ENCODE results near the gene GNL2. TPM values are rescaled to one million over a fixed set of nuclear protein-coding genes. Genes with fewer than 3 reads are reported as not detected.
A peak's percentile ranks its signal among the peaks of the same experiment; 100 is the strongest.
"Not testable (repeated sequence)": the region's sequence is repeated elsewhere in the genome, so short reads cannot be mapped to it uniquely, and the experiment has no call there.

GNL2 gene
- total RNA-seq, 2 experiments from 2014 or later: 62.2 to 65.3 TPM

DNA sequence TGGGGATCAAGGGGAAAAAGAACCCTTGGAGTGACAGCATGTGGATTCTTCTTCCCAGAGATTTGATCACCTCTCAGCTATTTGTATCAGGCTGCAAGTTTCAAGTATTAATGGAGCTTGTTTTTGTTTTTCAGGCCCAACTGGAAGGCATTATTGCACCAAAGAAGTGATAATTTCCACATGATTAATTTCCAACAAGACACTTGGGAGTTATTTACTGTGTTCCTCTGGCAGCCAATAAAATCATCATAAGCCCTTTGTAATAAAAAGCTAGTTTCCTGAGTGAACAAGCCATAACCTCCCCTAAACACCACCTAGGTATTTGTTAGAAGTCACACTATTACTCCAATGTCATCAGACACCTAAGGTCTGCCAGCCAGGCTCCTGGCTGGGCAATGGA, 30.8 kb downstream of the GNL2 start:
- Mint-ChIP-seq H3K4me1 (ENCODE audit: low read depth) (no peaks in the 10 kb centered on the region), H3K27ac (no peak overlapping the region), H3K27me3 (ENCODE audit: low read depth) (no peaks in the 10 kb centered on the region), H3K9me3 (no peaks in the 10 kb centered on the region), H3K4me3 (no peak overlapping the region), H3K36me3 (ENCODE audit: low read depth) (peaks cover 27% of the 10 kb centered on the region)
- CTCF ChIA-PET: interaction anchor here (0.7 kb wide), 1 partner anchor 132 kb away, joined by 3 read pairs; no protein-coding TSS in a partner anchor
- DNase-seq: no peak
- intact Hi-C loops (cut with micrococcal nuclease): no loop called here

DNA sequence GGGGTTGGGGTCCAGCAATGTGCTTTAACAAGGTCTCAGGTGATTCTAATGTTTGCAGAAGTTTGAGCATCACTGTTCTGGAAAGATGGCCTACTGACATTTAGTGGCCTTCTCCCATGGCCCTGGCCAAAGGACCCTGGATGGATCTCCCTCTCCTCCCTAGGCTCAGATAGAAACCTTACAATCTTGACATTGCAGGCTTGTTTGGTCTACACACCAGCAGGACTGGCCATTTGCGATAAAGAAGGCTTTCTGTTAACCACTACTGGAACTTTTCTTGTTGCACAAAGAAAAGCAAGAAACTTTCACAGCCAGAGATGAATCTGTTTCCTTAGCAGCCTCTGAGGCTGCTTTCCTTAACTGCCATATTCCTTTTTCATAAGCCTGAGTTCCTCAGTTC, 32.8 kb downstream of the GNL2 start:
- peak overlapping the region; percentile 28 for H3K27ac Mint-ChIP-seq
- no peaks in the 10 kb centered on the region for H3K4me1 Mint-ChIP-seq (ENCODE audit: low read depth)
- intact Hi-C loops (cut with micrococcal nuclease): no loop called here

DNA sequence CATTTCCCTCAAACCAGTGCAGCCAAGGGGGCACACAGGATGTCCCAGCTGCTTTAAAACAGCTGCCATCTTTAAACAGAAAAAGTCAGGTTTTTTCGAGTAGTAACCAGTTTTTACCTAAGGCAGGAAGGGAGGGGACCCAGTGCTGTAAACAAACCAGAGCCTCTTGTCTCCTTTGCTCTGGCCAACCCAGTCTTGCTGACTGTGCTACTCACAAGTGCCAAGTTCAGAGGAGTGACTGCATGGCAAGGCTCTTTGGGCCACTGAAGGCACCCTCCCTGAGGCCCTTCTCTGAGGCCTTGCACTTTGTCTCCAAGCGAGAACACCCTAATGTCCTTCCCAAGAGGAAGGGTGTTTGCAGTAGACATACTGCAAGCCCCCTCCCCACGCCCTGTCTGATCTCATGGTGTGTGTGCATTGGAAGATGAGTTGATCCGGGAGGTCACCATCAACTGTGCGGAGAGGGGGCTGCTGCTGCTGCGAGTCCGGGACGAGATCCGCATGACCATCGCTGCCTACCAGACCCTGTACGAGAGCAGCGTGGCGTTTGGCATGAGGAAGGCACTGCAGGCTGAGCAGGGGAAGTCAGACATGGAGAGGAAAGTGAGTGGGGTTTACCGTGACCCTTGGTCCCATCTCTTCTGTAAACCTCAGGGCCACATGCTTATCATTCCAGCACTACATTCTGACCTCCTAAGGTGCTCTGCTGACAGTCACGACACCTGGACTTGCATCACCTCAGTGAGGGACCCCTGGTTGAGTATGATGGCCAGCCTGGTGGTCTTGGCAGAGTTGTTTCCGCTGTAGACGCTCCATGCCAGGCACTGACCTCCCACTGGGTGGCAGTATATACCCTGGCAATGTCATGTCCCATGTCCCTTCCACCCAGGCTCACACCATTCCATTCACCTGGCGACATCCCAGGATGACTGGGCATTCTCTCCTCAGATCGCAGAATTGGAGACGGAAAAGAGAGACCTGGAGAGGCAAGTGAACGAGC, 34.3 kb downstream of the GNL2 start:
- no peak overlapping the region for H3K4me3 Mint-ChIP-seq
- intact Hi-C loops (cut with micrococcal nuclease): loop anchor here (1.0 kb wide), 1 partner anchor 121 kb away; no protein-coding TSS in a partner anchor
- H3K4me1 Mint-ChIP-seq (ENCODE audit: low read depth): peaks cover 2% of the 10 kb centered on the region
- no peak overlapping the region for H3K27ac Mint-ChIP-seq
- H3K9me3 Mint-ChIP-seq: no peaks in the 10 kb centered on the region
- peaks cover 5% of the 10 kb centered on the region for H3K36me3 Mint-ChIP-seq (ENCODE audit: low read depth)
- no peaks in the 10 kb centered on the region for H3K27me3 Mint-ChIP-seq (ENCODE audit: low read depth)
- peak; percentile 53 for DNase-seq
- CTCF ChIA-PET: interaction anchor here (0.5 to 1.3 kb wide), 5 partner anchors 47 to 129 kb away, joined by 3 to 4 read pairs (median 3); partner anchors contain the start of gene MEAF6

More for the DNA sequence above, 32.8 kb downstream of the GNL2 start:
- no peak for DNase-seq
- Mint-ChIP-seq H3K4me3 (no peak overlapping the region), H3K27me3 (ENCODE audit: low read depth) (no peaks in the 10 kb centered on the region), H3K9me3 (no peaks in the 10 kb centered on the region), H3K36me3 (ENCODE audit: low read depth) (peaks cover 16% of the 10 kb centered on the region)
- CTCF ChIA-PET: interaction anchor here (0.8 to 1.3 kb wide), 2 partner anchors 65 to 119 kb away, joined by 3 to 5 read pairs; no protein-coding TSS in a partner anchor

DNA sequence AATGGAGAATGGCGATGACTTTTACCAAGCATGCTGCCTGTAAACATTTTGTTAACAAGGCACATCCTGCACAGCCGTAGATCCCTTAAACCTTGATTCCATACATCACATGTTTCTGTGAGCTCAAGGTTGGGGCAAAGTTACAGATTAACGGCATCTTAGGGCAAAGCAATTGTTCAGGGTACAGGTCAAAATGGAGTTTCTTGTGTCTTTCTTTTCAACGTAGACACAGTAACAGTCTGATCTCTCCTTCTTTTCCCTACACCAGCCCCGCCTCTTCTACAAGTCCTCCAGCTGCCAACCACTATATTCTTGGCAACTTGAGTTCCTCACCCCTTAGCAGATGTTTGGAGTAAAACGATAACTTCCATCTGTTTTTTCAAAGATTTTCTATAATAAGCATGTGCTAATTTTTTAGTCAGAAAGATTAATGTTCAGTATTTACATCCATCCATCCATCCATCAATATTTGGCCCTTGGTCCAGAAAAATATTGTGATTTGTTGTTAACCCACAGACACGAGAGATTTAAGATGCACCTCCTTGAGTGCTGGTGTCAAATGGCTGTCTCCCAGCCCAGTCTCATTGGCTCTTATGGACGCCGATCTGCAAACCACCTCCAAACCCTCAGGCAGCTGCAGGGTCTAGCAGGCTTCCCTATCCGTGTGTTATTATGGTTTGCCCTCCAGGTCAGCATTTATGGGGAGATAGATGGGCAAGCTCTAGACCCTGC, 35.2 kb downstream of the GNL2 start:
- intact Hi-C loops (cut with micrococcal nuclease): loop anchor here (1.0 kb wide), 1 partner anchor 122 kb away; no protein-coding TSS in a partner anchor
- peaks cover 2% of the 10 kb centered on the region for H3K4me1 Mint-ChIP-seq (ENCODE audit: low read depth)
- no peaks in the 10 kb centered on the region for H3K9me3 Mint-ChIP-seq
- no peak for DNase-seq
- peaks cover 5% of the 10 kb centered on the region for H3K36me3 Mint-ChIP-seq (ENCODE audit: low read depth)
- no peaks in the 10 kb centered on the region for H3K27me3 Mint-ChIP-seq (ENCODE audit: low read depth)
- H3K27ac Mint-ChIP-seq: no peak overlapping the region
- no peak overlapping the region for H3K4me3 Mint-ChIP-seq
- CTCF ChIA-PET: interaction anchor here (1.3 kb wide), 1 partner anchor 121 kb away, joined by 4 read pairs; no protein-coding TSS in a partner anchor

DNA sequence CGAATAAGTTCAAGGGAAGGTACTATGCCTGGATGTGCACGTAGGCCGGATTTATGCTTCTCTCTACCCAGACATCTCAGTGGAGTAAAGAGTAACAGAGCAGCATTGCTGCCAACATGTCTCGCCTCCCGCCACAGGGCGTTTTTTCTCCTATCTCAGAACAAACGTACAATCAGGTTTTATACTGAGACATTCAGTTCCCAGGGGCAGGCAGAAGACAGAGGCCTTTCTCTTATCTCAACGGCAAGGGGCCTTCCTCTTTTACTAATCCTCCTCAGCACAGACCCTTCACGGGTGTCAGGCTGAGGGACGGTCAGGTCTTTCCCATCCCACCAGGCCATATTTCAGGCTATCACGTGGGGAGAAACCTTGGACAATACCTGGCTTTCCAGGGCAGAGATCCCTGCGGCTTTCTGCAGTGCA, 35.8 kb downstream of the GNL2 start:
- H3K27ac Mint-ChIP-seq; H3K4me3 Mint-ChIP-seq; H3K27me3 Mint-ChIP-seq (ENCODE audit: low read depth); DNase-seq; H3K4me1 Mint-ChIP-seq (ENCODE audit: low read depth); H3K9me3 Mint-ChIP-seq; H3K36me3 Mint-ChIP-seq (ENCODE audit: low read depth); intact Hi-C loops (cut with micrococcal nuclease): not testable (repeated sequence)
- CTCF ChIA-PET: interaction anchor here (1.3 kb wide), 1 partner anchor 122 kb away, joined by 4 read pairs; no protein-coding TSS in a partner anchor

DNA sequence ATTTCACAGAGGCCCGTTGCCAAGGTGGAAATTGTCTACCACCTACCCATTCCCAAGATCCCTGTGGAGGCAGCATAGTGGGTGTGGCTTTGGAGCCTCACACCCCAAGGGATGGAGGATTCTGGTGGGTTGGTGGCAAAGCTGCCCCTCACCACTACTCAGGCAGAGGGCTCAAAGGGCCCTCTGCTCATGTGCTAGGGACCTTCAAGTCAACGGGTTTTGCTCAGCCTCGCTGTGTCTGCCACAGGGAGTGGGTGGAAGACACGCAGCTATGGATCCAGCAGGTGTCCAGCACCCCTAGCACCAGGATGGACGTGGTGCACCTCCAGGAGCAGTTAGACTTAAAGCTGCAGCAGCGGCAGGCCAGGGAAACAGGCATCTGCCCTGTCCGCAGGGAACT, 36.7 kb downstream of the GNL2 start:
- H3K4me1 Mint-ChIP-seq (ENCODE audit: low read depth): peaks cover 4% of the 10 kb centered on the region
- CTCF ChIA-PET: no interaction called here
- no peak for DNase-seq
- peaks cover 4% of the 10 kb centered on the region for H3K36me3 Mint-ChIP-seq (ENCODE audit: low read depth)
- H3K27me3 Mint-ChIP-seq (ENCODE audit: low read depth): no peaks in the 10 kb centered on the region
- H3K9me3 Mint-ChIP-seq: no peaks in the 10 kb centered on the region
- H3K27ac Mint-ChIP-seq: no peak overlapping the region
- intact Hi-C loops (cut with micrococcal nuclease): no loop called here
- H3K4me3 Mint-ChIP-seq: no peak overlapping the region

DNA sequence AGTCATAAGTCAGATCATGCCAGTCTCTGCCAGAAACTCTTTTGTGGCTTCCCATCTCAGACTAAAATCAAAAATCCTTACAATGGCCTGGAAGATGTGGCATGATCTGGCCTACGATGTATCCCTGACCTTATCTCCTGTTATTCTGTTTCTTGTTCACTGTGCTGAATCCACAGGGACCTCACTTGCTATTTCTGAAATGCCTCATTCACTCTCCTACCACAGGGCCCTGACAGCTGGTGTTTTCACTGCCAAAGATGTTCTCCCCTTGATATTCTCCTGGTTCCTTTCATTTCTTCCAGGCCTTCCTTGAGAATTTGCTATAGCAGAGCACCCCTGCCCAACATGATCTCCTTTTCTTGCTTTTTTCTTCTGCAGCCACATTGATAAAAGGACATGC, 37.3 kb downstream of the GNL2 start:
- no peak overlapping the region for H3K27ac Mint-ChIP-seq
- no peak for DNase-seq
- intact Hi-C loops (cut with micrococcal nuclease): no loop called here
- no peaks in the 10 kb centered on the region for H3K9me3 Mint-ChIP-seq
- CTCF ChIA-PET: no interaction called here
- no peaks in the 10 kb centered on the region for H3K27me3 Mint-ChIP-seq (ENCODE audit: low read depth)
- peaks cover 7% of the 10 kb centered on the region for H3K4me1 Mint-ChIP-seq (ENCODE audit: low read depth)
- H3K4me3 Mint-ChIP-seq: no peak overlapping the region
- H3K36me3 Mint-ChIP-seq (ENCODE audit: low read depth): peaks cover 6% of the 10 kb centered on the region

DNA sequence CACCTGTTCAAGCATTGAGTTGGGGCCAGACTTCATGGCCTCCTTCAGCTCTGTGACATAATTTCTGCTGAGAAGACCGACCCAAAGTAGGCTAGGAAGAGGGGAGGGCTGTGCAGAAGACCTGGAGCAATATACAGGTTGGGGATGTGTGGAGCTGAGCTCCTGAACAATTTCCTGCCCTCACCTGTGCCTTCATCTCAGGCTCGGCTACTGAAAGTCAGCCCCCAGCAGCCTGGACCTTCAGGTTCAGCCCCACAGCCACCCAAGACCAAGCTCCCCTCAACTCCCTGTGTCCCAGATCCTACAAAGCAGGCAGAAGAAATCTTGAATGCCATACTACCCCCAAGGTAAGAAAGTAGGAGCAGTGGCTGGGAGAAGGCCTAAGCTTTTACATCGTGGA, 38.3 kb downstream of the GNL2 start:
- DNase-seq: no peak
- no peaks in the 10 kb centered on the region for H3K9me3 Mint-ChIP-seq
- peaks cover 6% of the 10 kb centered on the region for H3K36me3 Mint-ChIP-seq (ENCODE audit: low read depth)
- intact Hi-C loops (cut with micrococcal nuclease): no loop called here
- no peak overlapping the region for H3K4me3 Mint-ChIP-seq
- no peak overlapping the region for H3K27ac Mint-ChIP-seq
- CTCF ChIA-PET: interaction anchor here (0.9 kb wide), 1 partner anchor 46 kb away, joined by 6 read pairs; no protein-coding TSS in a partner anchor
- H3K27me3 Mint-ChIP-seq (ENCODE audit: low read depth): no peaks in the 10 kb centered on the region
- peaks cover 17% of the 10 kb centered on the region for H3K4me1 Mint-ChIP-seq (ENCODE audit: low read depth)

DNA sequence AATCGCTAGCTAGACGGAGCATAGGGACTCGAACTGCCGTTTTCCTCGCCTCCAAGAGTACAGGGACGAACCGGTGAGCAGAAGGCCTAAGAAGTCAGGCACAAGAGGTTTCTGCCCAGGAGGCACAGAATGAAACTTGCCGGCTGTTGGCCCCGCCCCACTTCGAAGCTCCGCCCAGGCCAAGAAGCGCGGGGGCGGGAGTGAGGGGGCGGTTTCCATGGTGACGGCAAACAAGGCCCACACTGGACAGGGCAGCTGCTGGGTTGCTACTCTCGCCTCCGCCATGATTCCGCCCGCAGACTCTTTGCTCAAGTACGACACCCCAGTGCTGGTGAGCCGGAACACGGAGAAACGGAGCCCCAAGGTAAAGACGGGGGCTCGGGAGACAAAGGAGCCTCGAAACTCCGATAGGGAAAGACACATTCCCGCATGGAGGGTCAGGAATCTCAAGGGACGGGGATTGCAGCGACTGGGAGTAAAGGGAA, 39.0 kb downstream of the GNL2 start, which contains the start of gene DNALI1:
TSS of gene DNALI1 (plus strand) at position 229 of the 485 bp plus-strand sequence. CDS start at position 284, 55 bp downstream.
- Mint-ChIP-seq H3K4me1 (ENCODE audit: low read depth) (peaks cover 23% of the 10 kb centered on the region), H3K9me3 (no peaks in the 10 kb centered on the region), H3K27me3 (ENCODE audit: low read depth) (no peaks in the 10 kb centered on the region), H3K4me3 (no peak within 1 kb of the TSS), H3K36me3 (ENCODE audit: low read depth) (peaks cover 5% of the 10 kb centered on the region), H3K27ac (no peak within 1 kb of the TSS)
- peak; percentile 15 for DNase-seq
- intact Hi-C loops (cut with micrococcal nuclease): no loop called here
- CTCF ChIA-PET: interaction anchor here (0.9 kb wide), 1 partner anchor 47 kb away, joined by 6 read pairs; no protein-coding TSS in a partner anchor

DNA sequence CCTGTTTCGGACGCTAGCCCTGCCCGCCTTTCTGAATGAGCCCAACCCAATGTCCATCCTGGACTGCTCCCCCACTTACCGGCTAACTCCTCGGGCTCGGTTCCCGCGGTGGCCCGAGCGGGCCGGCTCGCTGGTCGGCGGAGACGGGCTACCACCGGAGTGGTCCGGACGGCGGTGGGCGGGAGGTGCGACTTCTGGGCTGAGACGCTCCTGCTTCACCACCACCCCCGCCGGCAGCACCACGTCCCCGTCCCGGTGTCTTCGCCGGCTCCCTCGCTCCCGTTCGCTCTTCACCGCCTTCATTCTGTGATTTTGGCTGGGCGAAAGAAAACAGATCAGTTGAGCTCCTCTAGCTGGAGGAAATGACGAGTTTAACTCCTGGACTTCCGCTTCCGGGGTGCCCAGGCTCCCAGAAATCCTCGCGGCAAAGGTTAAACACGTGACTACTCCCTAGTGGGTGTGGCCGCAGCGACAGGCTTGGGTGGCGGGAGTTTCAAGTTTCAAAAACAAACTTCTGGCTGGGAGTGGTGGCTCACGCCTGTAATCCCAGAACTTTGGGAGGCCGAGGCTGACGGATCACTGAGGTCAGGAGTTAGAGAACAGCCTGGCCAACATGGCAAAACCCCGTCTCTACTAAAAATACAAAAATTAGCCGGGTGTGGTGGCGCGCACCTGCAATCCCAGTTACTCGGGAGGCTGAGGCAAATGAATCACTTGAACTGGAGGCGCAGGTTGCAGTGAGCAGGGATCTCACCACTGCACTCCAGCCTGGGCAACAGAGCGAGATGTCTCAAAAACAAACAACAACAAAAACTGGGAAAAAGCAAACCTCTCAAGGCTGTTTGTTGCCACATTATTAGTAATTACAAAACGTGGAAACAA, 41.6 kb downstream of the GNL2 start, which contains the start of gene SNIP1:
TSS of gene SNIP1 (minus strand) at position 367 of the 882 bp plus-strand sequence. CDS start at position 303, 64 bp downstream.
- DNase-seq: peak; percentile 95
- Mint-ChIP-seq H3K27ac (peak within 1 kb of the TSS; percentile 86), H3K36me3 (ENCODE audit: low read depth) (peaks cover 7% of the 10 kb centered on the region), H3K27me3 (ENCODE audit: low read depth) (no peaks in the 10 kb centered on the region), H3K4me1 (ENCODE audit: low read depth) (peaks cover 44% of the 10 kb centered on the region), H3K9me3 (no peaks in the 10 kb centered on the region), H3K4me3 (peak within 1 kb of the TSS; percentile 91)
- CTCF ChIA-PET: interaction anchor here (1.1 kb wide), 1 partner anchor 127 kb away, joined by 4 read pairs; no protein-coding TSS in a partner anchor
- intact Hi-C loops (cut with micrococcal nuclease): loop anchor here (1.0 to 2.0 kb wide), 5 partner anchors 40 to 137 kb away; partner anchors contain the start of genes GNL2 and MEAF6

DNA sequence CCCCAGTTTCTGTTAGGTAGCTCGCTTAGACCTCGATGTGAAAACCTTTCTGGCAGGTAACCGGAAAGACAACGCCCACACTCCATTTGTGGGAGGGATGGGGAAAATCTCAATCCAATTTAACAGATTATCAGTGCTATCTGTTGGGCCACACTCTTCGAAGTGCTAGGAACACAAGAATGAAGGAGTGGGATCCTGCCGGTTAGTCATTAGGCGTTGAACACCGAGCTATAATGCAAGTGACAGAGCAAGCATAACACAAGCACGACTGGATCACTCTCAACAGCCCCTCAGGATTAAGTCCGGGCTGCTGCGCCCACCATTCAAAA, 42.2 kb downstream of the GNL2 start:
- CTCF ChIA-PET: interaction anchor here (1.1 kb wide), 1 partner anchor 128 kb away, joined by 4 read pairs; no protein-coding TSS in a partner anchor
- intact Hi-C loops (cut with micrococcal nuclease): no loop called here
- peaks cover 10% of the 10 kb centered on the region for H3K36me3 Mint-ChIP-seq (ENCODE audit: low read depth)

More for the DNA sequence above, 42.2 kb downstream of the GNL2 start:
- Mint-ChIP-seq H3K9me3 (no peaks in the 10 kb centered on the region), H3K27ac (peak overlapping the region; percentile 86), H3K27me3 (ENCODE audit: low read depth) (no peaks in the 10 kb centered on the region), H3K4me1 (ENCODE audit: low read depth) (peaks cover 44% of the 10 kb centered on the region), H3K4me3 (peak overlapping the region; percentile 91)
- peak; percentile 9 for DNase-seq

Data from activated naive CD4-positive, alpha-beta T cell treated with anti-CD3 and anti-CD28 coated beads for 36 hours (primary cell).